Large intestine (tissue), 3 donors: ENCODE measurements around the gene ASIC4. TPM values are rescaled to one million over a fixed set of nuclear protein-coding genes. Genes with fewer than 3 reads are reported as not detected.

Experiments
- DNase-seq, 2 donors: peaks; one replicate each; pipeline versions ENCODE4 v3.0.0 to v3.0.0-alpha.2; 2013
- H3K27ac ChIP-seq: one replicate; pipeline ENCODE4 v1.5.1; 2013; ENCODE audit warnings: low read length
- H3K27me3 ChIP-seq: 2 replicates; pipeline ENCODE4 v1.6.1; 2013; ENCODE audit warnings: low read length; ENCODE audit not compliant: control insufficient read depth, insufficient read depth
- H3K36me3 ChIP-seq: 2 replicates; pipeline ENCODE4 v1.6.1; 2013; ENCODE audit warnings: low read length; ENCODE audit not compliant: control insufficient read depth, insufficient read depth
- H3K4me1 ChIP-seq: one replicate; pipeline ENCODE4 v1.6.1; 2013; ENCODE audit warnings: low read length; ENCODE audit not compliant: control insufficient read depth, insufficient read depth
- H3K4me3 ChIP-seq: one replicate; pipeline ENCODE4 v1.5.1; 2013; ENCODE audit warnings: low read length
- H3K9me3 ChIP-seq: one replicate; pipeline ENCODE4 v1.6.1; 2013; ENCODE audit warnings: mild to moderate bottlenecking, low read depth, low read length, moderate library complexity; ENCODE audit not compliant: control insufficient read depth
- WGBS: methylation state at CpG from one replicate; pipeline ENCODE4 v1.1.5; 2013; ENCODE audit warnings: low lambda C conversion rate; ENCODE audit not compliant: insufficient coverage; 5-methylcytosine and 5-hydroxymethylcytosine counted together
- polyA plus RNA-seq: library from polyadenylated mRNA; unstranded; fragments of 120-200 nt; gene quantifications from one replicate; pipeline ENCODE4 v1.2.1, GENCODE V29; 2013

ASIC4 gene
- polyA plus RNA-seq, 1 donor: 1.1 TPM

- WGBS: no CpG with 5 or more reads among the region's 7 CpGs
- peaks cover 95% of the 10 kb centered on the region for H3K27me3 ChIP-seq
These were observed 2.6 kb downstream of the ASIC4 start for GRCh38 chr2:219516888-219517287.

GRCh38 chr2:219517954-219518778 lies 3.9 kb downstream of the ASIC4 start:
- Histone ChIP-seq H3K27me3 (peaks cover 95% of the 10 kb centered on the region), H3K36me3 (no peaks in the 10 kb centered on the region), H3K9me3 (peaks cover 7% of the 10 kb centered on the region), H3K4me3 (no peak overlapping the region), H3K4me1 (peaks cover 7% of the 10 kb centered on the region), H3K27ac (no peak overlapping the region)
- WGBS: 14% methylated on average over 1 of the region's 10 CpGs
- DNase-seq: no peak

More at GRCh38 chr2:219516888-219517287, 2.6 kb downstream of the ASIC4 start:
- Histone ChIP-seq H3K9me3 (peaks cover 10% of the 10 kb centered on the region), H3K27ac (no peak overlapping the region), H3K36me3 (no peaks in the 10 kb centered on the region), H3K4me1 (peaks cover 9% of the 10 kb centered on the region), H3K4me3 (no peak overlapping the region)
- DNase-seq: no peak

GRCh38 chr2:219519526-219519916 lies 5.2 kb downstream of the ASIC4 start:
- H3K27ac ChIP-seq: no peak overlapping the region
- H3K36me3 ChIP-seq: no peaks in the 10 kb centered on the region
- H3K27me3 ChIP-seq: peaks cover 95% of the 10 kb centered on the region
- H3K4me1 ChIP-seq: peaks cover 6% of the 10 kb centered on the region
- no peak overlapping the region for H3K4me3 ChIP-seq
- WGBS: 90% methylated on average over 2 of the region's 9 CpGs
- DNase-seq: no peak
- H3K9me3 ChIP-seq: peaks cover 5% of the 10 kb centered on the region

- Histone ChIP-seq H3K9me3 (no peaks in the 10 kb centered on the region), H3K4me1 (peaks cover 6% of the 10 kb centered on the region), H3K27me3 (peaks cover 95% of the 10 kb centered on the region), H3K4me3 (no peak overlapping the region), H3K36me3 (no peaks in the 10 kb centered on the region), H3K27ac (no peak overlapping the region)
- no CpG with 5 or more reads among the region's 8 CpGs for WGBS
- DNase-seq: no peak
These were observed 5.8 kb downstream of the ASIC4 start for GRCh38 chr2:219520079-219520478.

GRCh38 chr2:219521066-219521880 lies 7.0 kb downstream of the ASIC4 start:
- peaks cover 94% of the 10 kb centered on the region for H3K27me3 ChIP-seq
- no peak overlapping the region for H3K4me3 ChIP-seq
- WGBS: no CpG with 5 or more reads among the region's 14 CpGs
- no peaks in the 10 kb centered on the region for H3K9me3 ChIP-seq
- no peak for DNase-seq
- no peak overlapping the region for H3K27ac ChIP-seq
- no peaks in the 10 kb centered on the region for H3K36me3 ChIP-seq
- H3K4me1 ChIP-seq: peaks cover 15% of the 10 kb centered on the region

GRCh38 chr2:219522111-219523030 lies 8.1 kb downstream of the ASIC4 start:
- 0% methylated on average over 1 of the region's 70 CpGs for WGBS
- DNase-seq: no peak
- Histone ChIP-seq H3K4me3 (no peak overlapping the region), H3K36me3 (no peaks in the 10 kb centered on the region), H3K27ac (no peak overlapping the region), H3K27me3 (peaks cover 94% of the 10 kb centered on the region), H3K9me3 (no peaks in the 10 kb centered on the region), H3K4me1 (peaks cover 26% of the 10 kb centered on the region)

- H3K9me3 ChIP-seq: no peaks in the 10 kb centered on the region
- DNase-seq: no peak
- WGBS: no CpG with 5 or more reads among the region's 24 CpGs
- no peaks in the 10 kb centered on the region for H3K36me3 ChIP-seq
- H3K4me3 ChIP-seq: no peak overlapping the region
- H3K27me3 ChIP-seq: peaks cover 94% of the 10 kb centered on the region
- peaks cover 26% of the 10 kb centered on the region for H3K4me1 ChIP-seq
- no peak overlapping the region for H3K27ac ChIP-seq
These were observed 8.9 kb downstream of the ASIC4 start for GRCh38 chr2:219523031-219523671.

- Histone ChIP-seq H3K36me3 (no peaks in the 10 kb centered on the region), H3K9me3 (no peaks in the 10 kb centered on the region), H3K27me3 (peaks cover 98% of the 10 kb centered on the region), H3K4me3 (no peak overlapping the region), H3K27ac (no peak overlapping the region), H3K4me1 (peaks cover 27% of the 10 kb centered on the region)
- WGBS: no CpG with 5 or more reads among the region's 2 CpGs
- no peak for DNase-seq
These were observed 10.5 kb downstream of the ASIC4 start for GRCh38 chr2:219524817-219525216.

- peaks cover 96% of the 10 kb centered on the region for H3K27me3 ChIP-seq
These were observed 11.4 kb downstream of the ASIC4 start for GRCh38 chr2:219525533-219526232.

More at GRCh38 chr2:219525533-219526232, 11.4 kb downstream of the ASIC4 start:
- H3K9me3 ChIP-seq: no peaks in the 10 kb centered on the region
- no CpG with 5 or more reads among the region's 9 CpGs for WGBS
- no peak for DNase-seq
- H3K4me3 ChIP-seq: no peak overlapping the region
- H3K27ac ChIP-seq: no peak overlapping the region
- no peaks in the 10 kb centered on the region for H3K36me3 ChIP-seq
- H3K4me1 ChIP-seq: peaks cover 29% of the 10 kb centered on the region
